Gastroesophageal sphincter (tissue), 4 donors: Measurements from ENCODE around the gene RPS4Y1. TPM values are rescaled to one million over a fixed set of nuclear protein-coding genes. Genes with fewer than 3 reads are reported as not detected.
"Not testable (repeated sequence)": the region's sequence is repeated elsewhere in the genome, so short reads cannot be mapped to it uniquely, and the experiment has no call there.

Experiments used
- ATAC-seq: fragments of 150-250 bp; one replicate; pipeline ENCODE4 v1.9.1; 2016; ENCODE audit warnings: mild to moderate bottlenecking, moderate library complexity
- H3K27ac ChIP-seq, 4 donors: fragments of 200-600 bp; sonication (generic) in 3 of 4; 1 replicate in 3 of 4; 2 replicates in 1 of 4; pipeline ENCODE4 v1.5.1; 2016 to 2019
- H3K27me3 ChIP-seq: fragments of 200-600 bp; sonication (generic); one replicate; pipeline ENCODE4 v1.5.1; 2019
- H3K36me3 ChIP-seq, 2 donors: fragments of 200-600 bp; sonication (generic); one replicate each; pipeline ENCODE4 v1.5.1; 2019; ENCODE audit warnings: control low read depth in 1 of 2
- H3K4me1 ChIP-seq, 3 donors: fragments of 200-600 bp; sonication (generic); 1 replicate in 2 of 3; 2 replicates in 1 of 3; pipeline ENCODE4 v1.5.1; 2016 to 2019; ENCODE audit warnings: control low read depth in 2 of 3
- H3K4me3 ChIP-seq, 2 donors: fragments of 200-600 bp; sonication (generic); one replicate each; pipeline ENCODE4 v1.5.1; 2019; ENCODE audit warnings: mild to moderate bottlenecking in 1 of 2, moderate library complexity in 1 of 2
- H3K9me3 ChIP-seq, 3 donors: fragments of 200-600 bp; sonication (generic); one replicate each; pipeline ENCODE4 v1.5.1; 2017 to 2019; ENCODE audit warnings: control low read depth in 2 of 3
- CTCF ChIP-seq, 4 experiments: fragments of 200-600 bp in 2 of 4; fragments of 450-650 bp in 2 of 4; sonication (generic) in 1 of 4; IDR thresholded peaks; one replicate each; pipeline ENCODE4 v1.5.1; 2017 to 2019; ENCODE audit warnings: antibody characterized with exemption in 4 of 4, mild to moderate bottlenecking in 2 of 4, moderate library complexity in 2 of 4
- EP300 ChIP-seq: sonication (generic); formaldehyde crosslinking; IDR thresholded peaks from one replicate; pipeline ENCODE4 v1.6.1; 2017; ENCODE audit warnings: antibody characterized with exemption, mild to moderate bottlenecking
- POLR2A ChIP-seq, 2 donors: fragments of 450-650 bp; IDR thresholded peaks; one replicate each; pipeline ENCODE4 v1.6.1; 2017; ENCODE audit warnings: antibody characterized with exemption in 2 of 2, mild to moderate bottlenecking in 2 of 2, moderate library complexity in 1 of 2
- POLR2AphosphoS5 ChIP-seq: sonication (generic); formaldehyde crosslinking; IDR thresholded peaks from one replicate; pipeline ENCODE4 v1.6.1; 2017; ENCODE audit warnings: antibody characterized with exemption
- WGBS, 2 donors: methylation state at CpG; one replicate each; pipeline ENCODE4 v1.1.5; 2018; ENCODE audit warnings: low coverage in 1 of 2; 5-methylcytosine and 5-hydroxymethylcytosine counted together
- total RNA-seq, 4 donors: library from RNA; depleted of rRNA; stranded (reverse); fragments of >200 nt; gene quantifications; one replicate each; pipeline ENCODE4 v1.1.0, GENCODE V29; 2016

The RPS4Y1 gene
- 100 to 1,000 TPM in 2 of 4 donors, under 1 TPM in 2; 0.31 to 329 (median 103) TPM for total RNA-seq

DNA sequence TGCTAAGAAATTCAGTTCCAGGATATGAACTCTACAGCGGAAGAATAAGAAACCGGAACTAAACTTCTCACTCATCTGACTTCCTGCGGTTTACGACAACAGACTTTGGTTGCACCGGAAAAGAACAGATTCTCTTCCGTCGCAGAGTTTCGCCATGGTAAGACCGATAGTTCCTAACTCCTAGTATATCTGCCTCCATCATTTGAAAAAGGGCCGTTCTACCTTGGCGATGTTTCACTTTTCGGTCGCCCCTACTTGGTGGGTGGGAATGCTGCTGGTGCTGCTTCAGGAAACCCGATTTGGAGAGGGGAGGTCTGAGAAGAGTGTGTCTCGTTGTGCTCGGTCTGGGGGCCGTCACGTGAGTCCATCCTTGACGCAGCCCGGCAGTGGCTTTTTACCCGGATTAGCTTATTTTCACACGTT is at the start of gene RPS4Y1:
Gene RPS4Y1 (plus strand): TSS at position 132 of the 423 bp plus-strand sequence. CDS start 23 bp downstream, at position 155.
- 0% methylated on average over 2 of the region's 22 CpGs; no CpG with 5 or more reads in 1 of the 2 donors for WGBS, 2 donors
- no peaks in the 10 kb centered on the region for H3K4me1 ChIP-seq
- ATAC-seq = no peak
- peak in 1 of 2 donors; percentile 20 for TF ChIP-seq POLR2A (IDR thresholded peaks at IDR 0.05)
- TF ChIP-seq EP300 = no peak
- TF ChIP-seq CTCF (IDR thresholded peaks at IDR 0.05) = no peak
- peak; percentile 59 for TF ChIP-seq POLR2AphosphoS5
- H3K27ac ChIP-seq = peak within 1 kb of the TSS in 2 of 4 donors; percentile 34 to 74
- peaks cover 2% of the 10 kb centered on the region for H3K27me3 ChIP-seq
- H3K9me3 ChIP-seq = no peaks in the 10 kb centered on the region
- peaks cover 0 to 38% of the 10 kb centered on the region in 2 donors for H3K36me3 ChIP-seq
- H3K4me3 ChIP-seq = peak within 1 kb of the TSS; percentile 60 to 87

DNA sequence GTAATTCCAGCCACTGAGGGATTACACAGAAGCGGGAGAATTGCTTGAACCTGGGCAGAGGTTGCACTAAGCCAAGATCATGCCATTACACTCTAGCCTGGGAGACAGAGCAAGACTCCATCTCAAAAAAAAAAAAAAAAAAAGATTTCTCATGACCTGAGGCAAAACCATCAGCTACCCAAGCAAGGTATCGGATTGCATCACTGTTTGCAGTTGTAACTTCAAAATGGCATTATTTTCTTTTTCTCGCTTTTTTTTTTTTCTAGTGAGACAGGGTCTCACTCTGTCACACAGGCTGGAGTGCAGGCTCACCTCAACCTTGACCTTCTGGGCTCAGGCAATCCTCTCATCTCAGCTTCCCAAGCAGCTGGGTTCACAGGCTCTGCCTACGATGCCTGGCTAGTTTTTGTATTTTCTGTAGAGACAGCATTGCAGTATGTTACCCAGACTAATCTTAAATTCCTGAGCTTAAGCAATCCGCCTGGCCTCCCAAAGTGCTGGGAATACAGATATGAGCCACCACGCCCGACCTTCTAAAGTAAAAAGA is 44.4 kb upstream of the RPS4Y1 start:
- H3K9me3 ChIP-seq = no peaks in the 10 kb centered on the region
- H3K36me3 ChIP-seq = no peaks in the 10 kb centered on the region
- no peaks in the 10 kb centered on the region for H3K4me1 ChIP-seq
- H3K27me3 ChIP-seq = no peaks in the 10 kb centered on the region
- H3K4me3 ChIP-seq = no peak overlapping the region
- H3K27ac ChIP-seq = no peak overlapping the region
- WGBS, 2 donors = 71% methylated on average over 5 of the region's 7 CpGs; no CpG with 5 or more reads in 1 of the 2 donors
- ATAC-seq = no peak
- TF ChIP-seq EP300 = no peak

DNA sequence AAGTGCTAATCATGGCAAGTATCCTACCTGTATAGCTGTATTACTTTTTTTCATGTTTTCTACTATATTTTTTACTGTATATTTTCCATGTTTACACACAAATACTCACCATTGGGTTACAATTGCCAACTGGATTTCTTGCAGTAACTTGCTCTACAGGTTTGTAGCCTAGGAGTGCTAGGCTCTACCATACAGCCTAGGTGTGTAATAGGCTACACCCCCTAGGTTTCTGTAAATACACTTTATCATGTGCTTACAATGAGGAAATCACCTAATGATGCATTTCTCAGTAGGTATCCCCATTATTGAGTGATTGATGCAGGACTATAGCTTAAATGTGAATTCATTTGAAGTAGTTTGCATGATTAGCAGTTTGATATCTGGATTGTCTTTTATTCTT is 43.4 kb upstream of the RPS4Y1 start:
- no peaks in the 10 kb centered on the region for H3K9me3 ChIP-seq
- H3K4me1 ChIP-seq = no peaks in the 10 kb centered on the region
- H3K27me3 ChIP-seq = no peaks in the 10 kb centered on the region
- no peak for TF ChIP-seq POLR2AphosphoS5
- TF ChIP-seq EP300 = no peak
- no peak overlapping the region for H3K4me3 ChIP-seq
- no peak for ATAC-seq
- H3K27ac ChIP-seq = no peak overlapping the region
- no peaks in the 10 kb centered on the region for H3K36me3 ChIP-seq

DNA sequence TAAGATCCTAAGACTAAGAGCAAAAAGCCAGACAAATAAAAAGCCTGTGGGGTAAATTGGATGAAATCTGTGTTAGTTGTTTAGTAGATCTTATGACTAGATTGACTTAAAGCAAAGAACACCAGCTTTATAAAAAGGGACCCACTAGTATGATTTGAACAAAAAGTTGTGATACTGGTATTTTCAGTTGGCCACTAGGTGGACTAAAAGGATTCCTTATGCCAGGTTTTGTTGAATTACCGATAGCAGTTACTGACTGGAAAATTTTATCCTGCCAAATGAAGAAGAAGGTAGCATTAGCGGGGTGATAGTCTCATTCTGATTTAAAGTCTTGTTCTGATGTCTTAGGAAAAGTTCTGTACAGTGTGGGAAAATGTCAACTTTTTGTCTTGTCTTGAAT is 41.2 kb upstream of the RPS4Y1 start:
- Histone ChIP-seq H3K27ac (no peak overlapping the region), H3K36me3 (no peaks in the 10 kb centered on the region), H3K4me1 (no peaks in the 10 kb centered on the region), H3K27me3 (no peaks in the 10 kb centered on the region), H3K4me3 (no peak overlapping the region), H3K9me3 (no peaks in the 10 kb centered on the region)
- 11% methylated on average over 1 of the region's 2 CpGs; no CpG with 5 or more reads in 1 of the 2 donors for WGBS, 2 donors
- ATAC-seq = no peak
- TF ChIP-seq POLR2A (IDR thresholded peaks at IDR 0.05) = no peak
- no peak for TF ChIP-seq EP300
- no peak for TF ChIP-seq POLR2AphosphoS5
- TF ChIP-seq CTCF (IDR thresholded peaks at IDR 0.05) = no peak

DNA sequence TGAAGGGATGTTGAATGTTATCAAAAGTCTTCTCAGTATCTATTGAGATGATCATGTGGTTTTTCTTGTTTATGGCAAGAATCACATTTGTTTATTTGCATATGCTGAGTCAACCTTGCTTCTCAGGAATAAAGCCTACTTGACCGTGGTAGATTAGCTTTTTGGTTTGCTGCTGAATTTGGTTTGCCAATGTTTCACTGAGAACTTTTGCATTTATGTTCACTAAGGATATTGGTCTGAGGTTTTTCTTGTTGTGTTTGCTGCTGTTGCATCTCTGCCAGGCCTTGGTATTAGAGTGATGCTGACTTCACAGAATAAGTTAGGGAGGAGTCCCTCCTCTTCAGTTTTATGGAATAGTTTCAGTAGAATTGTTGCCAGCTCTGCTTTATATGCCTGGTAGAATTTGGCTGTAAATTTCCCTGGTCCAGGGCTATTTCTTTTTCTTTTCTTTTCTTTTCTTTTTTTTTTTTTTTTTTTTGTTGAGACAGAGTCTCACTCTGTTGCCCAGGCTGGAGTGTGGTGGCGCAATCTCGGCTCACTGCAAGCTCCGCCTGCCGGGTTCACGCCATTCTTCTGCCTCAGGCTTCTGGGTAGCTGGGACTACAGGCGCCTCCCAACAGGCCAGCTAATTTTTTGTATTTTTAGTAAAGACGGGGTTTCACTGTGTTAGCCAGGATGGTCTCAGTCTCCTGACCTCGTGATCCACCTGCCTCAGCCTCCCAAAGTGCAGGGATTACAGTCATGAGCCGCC is 24.1 kb upstream of the RPS4Y1 start:
- H3K27me3 ChIP-seq, H3K9me3 ChIP-seq, H3K27ac ChIP-seq, H3K4me1 ChIP-seq, ATAC-seq, H3K4me3 ChIP-seq, H3K36me3 ChIP-seq: not testable (repeated sequence)
- 80% methylated on average over 1 of the region's 10 CpGs; no CpG with 5 or more reads in 1 of the 2 donors for WGBS, 2 donors

GRCh38 chrY:2824471-2824870 is 16.9 kb upstream of the RPS4Y1 start:
- no peak overlapping the region for H3K4me3 ChIP-seq
- no peak for ATAC-seq
- H3K27me3 ChIP-seq = peaks cover 10% of the 10 kb centered on the region
- no peaks in the 10 kb centered on the region for H3K9me3 ChIP-seq
- 60% methylated on average over 1 of the region's 3 CpGs; no CpG with 5 or more reads in 1 of the 2 donors for WGBS, 2 donors
- no peaks in the 10 kb centered on the region for H3K4me1 ChIP-seq
- no peak for TF ChIP-seq POLR2A (IDR thresholded peaks at IDR 0.05)
- no peak for TF ChIP-seq EP300
- TF ChIP-seq CTCF (IDR thresholded peaks at IDR 0.05) = no peak
- no peak for TF ChIP-seq POLR2AphosphoS5
- no peaks in the 10 kb centered on the region for H3K36me3 ChIP-seq
- H3K27ac ChIP-seq = no peak overlapping the region
